NB4 (cell line): ENCODE data around the gene RAB3B.

Experiments
- MAX ChIP-seq: IDR thresholded peaks from 2 replicates; pipeline ENCODE4 v1.6.1; 2011; ENCODE audit warnings: low read depth, low read length
- POLR2A ChIP-seq: IDR thresholded peaks from 2 replicates; pipeline ENCODE4 v1.6.1; 2011; ENCODE audit warnings: mild to moderate bottlenecking; ENCODE audit not compliant: insufficient read length; ENCODE audit errors: extremely low read depth
- TF ChIP-seq, protein P1 (sequence below): IDR thresholded peaks from one replicate; pipeline ENCODE4 v1.5.1; 2012; ENCODE audit warnings: low read depth, low read length

DNA sequence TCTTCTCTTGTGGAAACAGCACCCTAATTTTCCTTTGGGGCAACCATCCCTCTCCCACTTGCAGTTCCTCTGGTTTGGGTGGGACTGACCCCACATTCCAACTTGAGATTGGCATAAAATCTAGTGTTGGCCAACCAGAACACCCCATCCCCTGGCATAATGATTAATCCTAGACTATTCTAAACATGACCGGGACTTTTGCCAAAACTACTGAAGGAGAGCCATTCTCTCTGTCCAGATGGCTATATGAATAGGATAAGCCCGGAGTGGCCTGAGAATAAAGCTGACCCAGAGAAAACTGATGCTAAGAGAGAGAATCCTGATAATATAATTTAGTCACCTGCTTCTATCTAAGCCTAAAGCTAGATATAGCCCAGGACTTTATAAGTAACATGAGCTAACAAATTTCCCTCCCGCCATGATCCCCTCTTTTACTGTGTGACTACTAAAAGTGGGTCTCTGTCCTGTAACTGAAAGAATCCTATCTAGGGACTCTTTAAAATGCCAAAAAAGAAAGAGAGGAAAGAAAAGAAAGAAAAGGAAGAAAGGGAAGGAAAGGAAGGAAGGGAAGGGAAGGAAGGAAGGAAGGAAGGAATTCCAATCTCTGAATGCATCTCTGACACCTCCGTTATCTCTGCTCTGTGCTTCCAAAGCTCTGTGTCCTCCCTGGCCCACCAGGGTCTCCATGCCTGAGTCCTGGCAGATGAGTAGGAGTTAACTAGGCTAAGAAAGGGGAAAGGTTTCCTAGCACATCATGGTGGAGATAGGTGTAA is 84.0 kb downstream of the RAB3B start:
- TF ChIP-seq, protein P1, sequence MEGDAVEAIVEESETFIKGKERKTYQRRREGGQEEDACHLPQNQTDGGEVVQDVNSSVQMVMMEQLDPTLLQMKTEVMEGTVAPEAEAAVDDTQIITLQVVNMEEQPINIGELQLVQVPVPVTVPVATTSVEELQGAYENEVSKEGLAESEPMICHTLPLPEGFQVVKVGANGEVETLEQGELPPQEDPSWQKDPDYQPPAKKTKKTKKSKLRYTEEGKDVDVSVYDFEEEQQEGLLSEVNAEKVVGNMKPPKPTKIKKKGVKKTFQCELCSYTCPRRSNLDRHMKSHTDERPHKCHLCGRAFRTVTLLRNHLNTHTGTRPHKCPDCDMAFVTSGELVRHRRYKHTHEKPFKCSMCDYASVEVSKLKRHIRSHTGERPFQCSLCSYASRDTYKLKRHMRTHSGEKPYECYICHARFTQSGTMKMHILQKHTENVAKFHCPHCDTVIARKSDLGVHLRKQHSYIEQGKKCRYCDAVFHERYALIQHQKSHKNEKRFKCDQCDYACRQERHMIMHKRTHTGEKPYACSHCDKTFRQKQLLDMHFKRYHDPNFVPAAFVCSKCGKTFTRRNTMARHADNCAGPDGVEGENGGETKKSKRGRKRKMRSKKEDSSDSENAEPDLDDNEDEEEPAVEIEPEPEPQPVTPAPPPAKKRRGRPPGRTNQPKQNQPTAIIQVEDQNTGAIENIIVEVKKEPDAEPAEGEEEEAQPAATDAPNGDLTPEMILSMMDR, result no peak
- TF ChIP-seq POLR2A (no peak), MAX (no peak)
